ENCODE measurements around the gene TDRD12. TPM values are rescaled to one million over a fixed set of nuclear protein-coding genes. Genes with fewer than 3 reads are reported as not detected.
"Not testable (repeated sequence)": the region's sequence is repeated elsewhere in the genome, so short reads cannot be mapped to it uniquely, and the experiment has no call there.

Gene TDRD12
- total and polyA plus RNA-seq, 2 of the 13 experiments (the other 11 are each of a cell fraction or from before 2014, with no cell fraction given): 0.03 to 0.40 TPM

- H3K9me3 ChIP-seq (ENCODE audit: low read length); H3K4me1 ChIP-seq (ENCODE audit: insufficient read depth, low read length); CTCF ChIA-PET (ENCODE audit: low intra/inter-chr PET ratio, low total read pairs); H3K9ac ChIP-seq (ENCODE audit: insufficient read depth, low read depth, low read length); DNase-seq (ENCODE audit: low spot score); H3K36me3 ChIP-seq (replicated peaks in 1 of 2; ENCODE audit: control insufficient read depth in 1 of 2, insufficient read depth in 2 of 2, low read length in 2 of 2); H4K20me1 ChIP-seq (ENCODE audit: insufficient read depth, low read length); POLR2A ChIA-PET; FAIRE-seq; H3K27me3 ChIP-seq (ENCODE audit: control insufficient read depth in 1 of 2, insufficient read depth in 2 of 2, low read length in 2 of 2); H2AFZ ChIP-seq (ENCODE audit: low read length); in situ Hi-C loops (cut with HindIII; ENCODE audit: extremely low pct_ligation_motif_present, low pct_unique_long_range_greater_than_20kb); BruUV-seq (replicated peaks); H3K4me3 ChIP-seq (replicated peaks in 1 of 3; ENCODE audit: insufficient read depth in 1 of 3, low read depth in 2 of 3, low read length in 3 of 3); ATAC-seq; intact Hi-C loops (cut with micrococcal nuclease; ENCODE audit: unreplicated experiment); H3K79me2 ChIP-seq (ENCODE audit: insufficient read depth, low read length); H3K27ac ChIP-seq (ENCODE audit: extremely low read length, insufficient read depth, low read length): not testable (repeated sequence)
- H3K4me2 ChIP-seq (ENCODE audit: low read depth, low read length): peak overlapping the region; percentile 32; the same call in 1 of the 2 replicates
- WGBS (ENCODE audit: low lambda C conversion rate): 67% methylated on average over 5 of the region's 5 CpGs
These were observed 68.3 kb downstream of the TDRD12 start for GRCh38 chr19:32787895-32788294.

- Histone ChIP-seq H3K27me3 (ENCODE audit: control insufficient read depth in 1 of 2, insufficient read depth in 2 of 2, low read length in 2 of 2) (peaks cover 0 to 2% of the 10 kb centered on the region in 2 experiments; a peak in 3 of 5 replicates), H3K4me3 (replicated peaks in 1 of 3; ENCODE audit: insufficient read depth in 1 of 3, low read depth in 2 of 3, low read length in 3 of 3) (no peak overlapping the region), H4K20me1 (ENCODE audit: insufficient read depth, low read length) (no peaks in the 10 kb centered on the region), H3K36me3 (replicated peaks in 1 of 2; ENCODE audit: control insufficient read depth in 1 of 2, insufficient read depth in 2 of 2, low read length in 2 of 2) (no peaks in the 10 kb centered on the region), H3K4me1 (ENCODE audit: insufficient read depth, low read length) (peaks cover 8% of the 10 kb centered on the region; the same call in 1 of the 2 replicates), H3K27ac (ENCODE audit: extremely low read length, insufficient read depth, low read length) (no peak overlapping the region), H3K79me2 (ENCODE audit: insufficient read depth, low read length) (no peaks in the 10 kb centered on the region), H3K9me3 (ENCODE audit: low read length) (no peaks in the 10 kb centered on the region), H3K4me2 (ENCODE audit: low read depth, low read length) (no peak overlapping the region), H2AFZ (ENCODE audit: low read length) (no peak overlapping the region), H3K9ac (ENCODE audit: insufficient read depth, low read depth, low read length) (no peak overlapping the region)
- no TSS peak for BruUV-seq (replicated peaks)
- ChIA-PET CTCF (ENCODE audit: low intra/inter-chr PET ratio, low total read pairs) (no interaction called here), POLR2A (no interaction called here)
- ATAC-seq (no peak), DNase-seq (ENCODE audit: low spot score) (no peak), FAIRE-seq (no peak)
- WGBS (ENCODE audit: low lambda C conversion rate): 49% methylated on average over 10 of the region's 10 CpGs
- in situ Hi-C loops (cut with HindIII; ENCODE audit: extremely low pct_ligation_motif_present, low pct_unique_long_range_greater_than_20kb) (no loop called here), intact Hi-C loops (cut with micrococcal nuclease; ENCODE audit: unreplicated experiment) (no loop called here)
- no peak for TF ChIP-seq KIAA2018 (CRISPR knock-in tag; IDR thresholded peaks at IDR 0.05; ENCODE audit: borderline replicate concordance)
- no peak for TF ChIP-seq NFE2L1 (CRISPR knock-in tag; IDR thresholded peaks at IDR 0.05; ENCODE audit: borderline replicate concordance)
- TF ChIP-seq TERF1 (CRISPR knock-in tag; IDR thresholded peaks at IDR 0.05): no peak
- no peak for TF ChIP-seq SUZ12 (IDR thresholded peaks at IDR 0.05; ENCODE audit: low read depth, low read length)
- no peak for TF ChIP-seq ZSCAN29 (CRISPR knock-in tag; conservative IDR thresholded peaks at IDR 0.05)
- TF ChIP-seq ZBTB7A (CRISPR knock-in tag; IDR thresholded peaks at IDR 0.05): no peak
- no peak for TF ChIP-seq ZKSCAN5 (CRISPR knock-in tag; IDR thresholded peaks at IDR 0.05)
- no peak for TF ChIP-seq ZNF3 (CRISPR knock-in tag; IDR thresholded peaks at IDR 0.05)
- TF ChIP-seq SALL1 (CRISPR knock-in tag; IDR thresholded peaks at IDR 0.05): no peak
- no peak for TF ChIP-seq MAX (IDR thresholded peaks at IDR 0.05)
These were observed 69.9 kb downstream of the TDRD12 start for GRCh38 chr19:32789429-32789828.

Measured in HepG2 (cell line).